HepG2 (cell line): Measurements from ENCODE around the gene SLC17A5. TPM values are rescaled to one million over a fixed set of nuclear protein-coding genes. Genes with fewer than 3 reads are reported as not detected.
"Not testable (repeated sequence)": the region's sequence is repeated elsewhere in the genome, so short reads cannot be mapped to it uniquely, and the experiment has no call there.

Experiments
- ATAC-seq: fragments of 200-7000 bp; cut with Tn5 transposase; 3 replicates; pipeline ENCODE4 v1.9.1; 2020; ENCODE audit warnings: mild to moderate bottlenecking, moderate library complexity
- BruUV-seq: library from RNA; stranded (reverse); fragments of 400-500 nt; replicated peaks from 2 replicates; lab custom pipeline; 2021; lab: Mats Ljungman, UMichigan
- CTCF ChIA-PET: fragments of 300-600 bp; formaldehyde crosslinking; extraction: SDS; loops from one replicate; lab custom pipeline; 2021; ENCODE audit warnings: low total read pairs, inconsistent platforms, low intra/inter-chr PET ratio; lab: Yijun Ruan, JAX
- POLR2A ChIA-PET: fragments of 350-600 bp; sonication (Branson Sonifier 250); formaldehyde crosslinking; loops from one replicate; lab custom pipeline; 2020; ENCODE audit warnings: antibody characterized with exemption, inconsistent platforms; lab: Yijun Ruan, JAX
- DNase-seq: peaks from one replicate; pipeline ENCODE4 v3.0.0-alpha.2; 2015; ENCODE audit warnings: low spot score
- FAIRE-seq: peaks from 3 replicates; lab custom pipeline; 2011; peaks lifted over from hg19 to GRCh38; lab: Jason Lieb, UNC
- H2AFZ ChIP-seq: one replicate; pipeline ENCODE4 v1.6.1; 2011; ENCODE audit warnings: low read length, inconsistent platforms
- H3K27ac ChIP-seq: fragments of 300-600 bp; 3 replicates; pipeline ENCODE4 v1.8.0; 2011; ENCODE audit warnings: mixed run types, mild to moderate bottlenecking, mixed read lengths, low read length, inconsistent platforms; ENCODE audit not compliant: insufficient read depth; ENCODE audit errors: extremely low read length
- H3K27me3 ChIP-seq, 2 experiments: fragments of 200-600 bp in 1 of 2; 2 replicates in 1 of 2; 3 replicates in 1 of 2; pipeline versions ENCODE4 v1.6.0 to v1.8.0; 2011; ENCODE audit warnings: low read length in 2 of 2, mild to moderate bottlenecking in 2 of 2, moderate library complexity in 2 of 2, inconsistent platforms in 1 of 2; ENCODE audit not compliant: insufficient read depth in 2 of 2, control insufficient read depth in 1 of 2
- H3K36me3 ChIP-seq, 2 experiments: fragments of 200-600 bp in 1 of 2; replicated peaks in 1 of 2; 2 replicates in 1 of 2; 3 replicates in 1 of 2; pipeline versions ENCODE4 v1.5.1 to v1.8.0; 2011; ENCODE audit warnings: low read length in 2 of 2, inconsistent platforms in 1 of 2; ENCODE audit not compliant: insufficient read depth in 2 of 2, control insufficient read depth in 1 of 2
- H3K4me1 ChIP-seq: 2 replicates; pipeline ENCODE4 v1.5.1; 2012; ENCODE audit warnings: low read length, inconsistent platforms; ENCODE audit not compliant: insufficient read depth
- H3K4me2 ChIP-seq: 2 replicates; pipeline ENCODE4 v1.6.0; 2011; ENCODE audit warnings: low read depth, low read length, inconsistent platforms
- H3K4me3 ChIP-seq, 3 experiments: fragments of 200-600 bp in 1 of 3; sonication (generic), shearing (Covaris generic) in 1 of 3; replicated peaks in 1 of 3; 2 replicates each; pipeline ENCODE4 v1.5.1; 2011 to 2016; ENCODE audit warnings: low read length in 3 of 3, inconsistent platforms in 2 of 3, low read depth in 2 of 3, mild to moderate bottlenecking in 2 of 3, control low read depth in 1 of 3, mixed read lengths in 1 of 3; ENCODE audit not compliant: insufficient read depth in 1 of 3
- H3K79me2 ChIP-seq: one replicate; pipeline ENCODE4 v1.6.1; 2011; ENCODE audit warnings: low read length, inconsistent platforms; ENCODE audit not compliant: insufficient read depth
- H3K9ac ChIP-seq: 2 replicates; pipeline ENCODE4 v1.6.0; 2011; ENCODE audit warnings: mild to moderate bottlenecking, low read depth, low read length, inconsistent platforms; ENCODE audit not compliant: insufficient read depth
- H3K9me3 ChIP-seq: 2 replicates; pipeline ENCODE4 v1.5.1; 2012; ENCODE audit warnings: mild to moderate bottlenecking, low read length
- H4K20me1 ChIP-seq: 2 replicates; pipeline ENCODE4 v1.6.0; 2011; ENCODE audit warnings: inconsistent platforms, mild to moderate bottlenecking, low read length, moderate library complexity; ENCODE audit not compliant: insufficient read depth
- DZIP1 ChIP-seq: sonication (generic); formaldehyde crosslinking; IDR thresholded peaks from 2 replicates; pipeline ENCODE4 v1.5.0; 2020; ENCODE audit warnings: mild to moderate bottlenecking, missing genetic modification reagents
- GATAD1 ChIP-seq: IDR thresholded peaks from 2 replicates; pipeline ENCODE4 v1.6.1; 2016; ENCODE audit warnings: missing genetic modification reagents, missing compliant biosample characterization
- GMEB1 ChIP-seq: sonication (generic); formaldehyde crosslinking; IDR thresholded peaks from 2 replicates; pipeline ENCODE4 v1.5.1; 2020; ENCODE audit warnings: missing genetic modification reagents, mild to moderate bottlenecking, borderline replicate concordance
- HINFP ChIP-seq: sonication (generic); formaldehyde crosslinking; IDR thresholded peaks from 2 replicates; pipeline ENCODE4 v1.4.0; 2020; ENCODE audit warnings: low read depth, mild to moderate bottlenecking, missing genetic modification reagents
- RFX1 ChIP-seq: fragments of 450-650 bp; IDR thresholded peaks from 2 replicates; pipeline ENCODE4 v1.6.1; 2017
- TARDBP ChIP-seq: sonication (generic); formaldehyde crosslinking; IDR thresholded peaks from 2 replicates; pipeline ENCODE4 v1.8.0; 2022; ENCODE audit warnings: mild to moderate bottlenecking, missing genetic modification reagents
- ZFP62 ChIP-seq: sonication (generic); formaldehyde crosslinking; IDR thresholded peaks from 2 replicates; pipeline ENCODE4 v1.4.0; 2020; ENCODE audit warnings: missing genetic modification reagents
- ZNF614 ChIP-seq: IDR thresholded peaks from 2 replicates; pipeline ENCODE4 v1.6.1; 2018; ENCODE audit warnings: missing biosample characterization, missing genetic modification reagents, inconsistent platforms, borderline replicate concordance
- ZNF672 ChIP-seq: sonication (generic); formaldehyde crosslinking; IDR thresholded peaks from 2 replicates; pipeline ENCODE4 v1.8.1; 2022; ENCODE audit warnings: missing genetic modification reagents
- WGBS: methylation state at CpG from one replicate; pipeline ENCODE4 v1.1.6; 2017; ENCODE audit warnings: low lambda C conversion rate; 5-methylcytosine and 5-hydroxymethylcytosine counted together
- in situ Hi-C: cut with HindIII; loops from 2 replicates; pipeline ENCODE4 v1.10.0; 2017; ENCODE audit warnings: low pct_unique_long_range_greater_than_20kb; ENCODE audit not compliant: extremely low pct_ligation_motif_present
- intact Hi-C: fragments of 100-400 bp; cut with micrococcal nuclease; formaldehyde crosslinking; loops from one replicate; pipeline ENCODE4 v1.10.0; 2022; ENCODE audit not compliant: unreplicated experiment
- polyA plus RNA-seq, 8 experiments: library from polyadenylated mRNA; depleted of rRNA in 3 of 8; stranded (reverse) in 7 of 8; unstranded in 1 of 8; fragments of >200 nt; fragmentation: Illumina TruSeq in 4 of 8; extraction: Trizol in 4 of 8; gene quantifications; 2 replicates each; pipeline versions ENCODE4 v1.2.1 to v1.2.3, GENCODE V29; 2011 to 2016; ENCODE audit warnings: low read depth in 4 of 8, missing spikeins in 1 of 8, mixed read lengths in 1 of 8; ENCODE audit not compliant: insufficient read depth in 1 of 8
- total RNA-seq, 5 experiments: library from RNA; depleted of rRNA; stranded (reverse); fragments of >200 nt; fragmentation: Illumina TruSeq; extraction: Trizol; gene quantifications; 2 replicates each; pipeline ENCODE4 v1.2.3, GENCODE V29; 2016; ENCODE audit warnings: low read depth in 1 of 5

Gene SLC17A5
- total and polyA plus RNA-seq, 2 of the 13 experiments (the other 11 are each of a cell fraction or from before 2014, with no cell fraction given) = 18.3 to 20.5 TPM

GRCh38 chr6:73688351-73688750 is 34.6 kb upstream of the SLC17A5 start (continued):
- no peak for TF ChIP-seq GMEB1 (CRISPR knock-in tag)

GRCh38 chr6:73683574-73683973 is 29.8 kb upstream of the SLC17A5 start:
- H3K9ac ChIP-seq, POLR2A ChIA-PET, H3K9me3 ChIP-seq, BruUV-seq, H3K4me3 ChIP-seq, in situ Hi-C loops, ATAC-seq, intact Hi-C loops, H3K36me3 ChIP-seq, DNase-seq, H3K4me1 ChIP-seq, CTCF ChIA-PET, H2AFZ ChIP-seq, H4K20me1 ChIP-seq, H3K79me2 ChIP-seq, H3K27ac ChIP-seq, H3K27me3 ChIP-seq, H3K4me2 ChIP-seq, FAIRE-seq: not testable (repeated sequence)
- WGBS = 2% methylated on average over 2 of the region's 2 CpGs

GRCh38 chr6:73680289-73680918 is 26.6 kb upstream of the SLC17A5 start:
- FAIRE-seq = no peak
- WGBS = 4% methylated on average over 5 of the region's 5 CpGs
- intact Hi-C loops = no loop called here
- Histone ChIP-seq H3K4me1 (no peaks in the 10 kb centered on the region), H3K79me2 (no peaks in the 10 kb centered on the region), H2AFZ (no peak overlapping the region), H3K4me3 (no peak overlapping the region), H3K27ac (no peak overlapping the region), H3K9ac (no peak overlapping the region), H3K27me3 (peaks cover 2 to 5% of the 10 kb centered on the region in 2 experiments; a peak in 1 of 5 replicates), H4K20me1 (no peaks in the 10 kb centered on the region), H3K36me3 (no peaks in the 10 kb centered on the region), H3K4me2 (no peak overlapping the region), H3K9me3 (no peaks in the 10 kb centered on the region)
- in situ Hi-C loops = no loop called here
- no peak for DNase-seq
- BruUV-seq = no TSS peak
- ChIA-PET POLR2A (no interaction called here), CTCF (no interaction called here)
- TF ChIP-seq ZFP62 (CRISPR knock-in tag) = no peak
- TF ChIP-seq ZNF614 (CRISPR knock-in tag) = no peak
- no peak for TF ChIP-seq GATAD1 (CRISPR knock-in tag)
- no peak for TF ChIP-seq HINFP (CRISPR knock-in tag)
- no peak for TF ChIP-seq DZIP1 (CRISPR knock-in tag)
- no peak for TF ChIP-seq ZNF672 (CRISPR knock-in tag)
- TF ChIP-seq RFX1 = no peak
- no peak for TF ChIP-seq TARDBP (CRISPR knock-in tag)
- no peak for ATAC-seq
